ENCODE data around the gene LDAH.

LDAH gene

GRCh38 chr2:20677301-20678085 lies 145.4 kb downstream of the LDAH start:
- DNase-seq: no peak

- DNase-seq: no peak
Measured at GRCh38 chr2:20676353-20677215, 146.3 kb downstream of the LDAH start.

- DNase-seq: no peak
Measured at GRCh38 chr2:20675701-20676352, 147.1 kb downstream of the LDAH start.

- DNase-seq: no peak
Measured at GRCh38 chr2:20674974-20675679, 147.8 kb downstream of the LDAH start.

GRCh38 chr2:20674309-20674965 lies 148.5 kb downstream of the LDAH start:
- no peak for DNase-seq

- DNase-seq: no peak
Measured at GRCh38 chr2:20673686-20674308, 149.1 kb downstream of the LDAH start.

GRCh38 chr2:20672201-20672951 lies 150.5 kb downstream of the LDAH start:
- no peak for DNase-seq

- no peak for DNase-seq
Measured at GRCh38 chr2:20671736-20672080, 151.2 kb downstream of the LDAH start.

GRCh38 chr2:20671036-20671735 lies 151.7 kb downstream of the LDAH start:
- DNase-seq: no peak

GRCh38 chr2:20670315-20671035 lies 152.4 kb downstream of the LDAH start:
- no peak for DNase-seq

- no peak for DNase-seq
Measured at GRCh38 chr2:20669562-20670314, 153.2 kb downstream of the LDAH start.

GRCh38 chr2:20668871-20669475 lies 153.9 kb downstream of the LDAH start:
- DNase-seq: no peak

GRCh38 chr2:20668451-20668850 lies 154.4 kb downstream of the LDAH start:
- DNase-seq: no peak

GRCh38 chr2:20667531-20668401 lies 155.1 kb downstream of the LDAH start:
- DNase-seq: no peak

- no peak for DNase-seq
Measured at GRCh38 chr2:20667151-20667530, 155.8 kb downstream of the LDAH start.

GRCh38 chr2:20666304-20667150 lies 156.4 kb downstream of the LDAH start, which contains the start of gene GDF7:
TSS of gene GDF7 (plus strand) at chr2:20667144. CDS start at chr2:20667240, 96 bp downstream.
- DNase-seq: no peak

GRCh38 chr2:20666005-20666303 lies 156.9 kb downstream of the LDAH start:
- no peak for DNase-seq

Measured in NCI-H1048 (cell line).